HFFc6 (cell line): ENCODE results near the gene LSAMP. TPM values are rescaled to one million over a fixed set of nuclear protein-coding genes. Genes with fewer than 3 reads are reported as not detected.

Experiments
- DNase-seq: peaks from one replicate; pipeline ENCODE4 v3.0.0-alpha.2; 2018
- H3K27ac Mint-ChIP-seq: 2 replicates; pipeline ENCODE4 v1.8.0; 2020; ENCODE audit warnings: mild to moderate bottlenecking, mixed read lengths
- H3K27me3 Mint-ChIP-seq: 2 replicates; pipeline ENCODE4 v1.8.0; 2021; ENCODE audit warnings: mild to moderate bottlenecking, moderate library complexity, mixed read lengths; ENCODE audit not compliant: insufficient read depth
- H3K36me3 Mint-ChIP-seq: 2 replicates; pipeline ENCODE4 v1.8.0; 2021; ENCODE audit warnings: low read depth, mixed read lengths
- H3K4me1 Mint-ChIP-seq: 2 replicates; pipeline ENCODE4 v1.8.0; 2020; ENCODE audit warnings: low read depth, mixed read lengths
- H3K4me3 Mint-ChIP-seq: 2 replicates; pipeline ENCODE4 v1.8.0; 2020; ENCODE audit warnings: mild to moderate bottlenecking, moderate library complexity, mixed read lengths
- H3K9me3 Mint-ChIP-seq: 2 replicates; pipeline ENCODE4 v1.8.0; 2020; ENCODE audit warnings: mild to moderate bottlenecking, mixed read lengths
- total RNA-seq, 6 experiments: library from RNA; stranded (reverse); fragmentation: NEBNext Ultra II Directional; extraction: Animal tissue kit (Norgen Biotek cat#: 25700); gene quantifications; 2 replicates in 1 of 6; 3 replicates in 5 of 6; pipeline ENCODE4 v1.2.3, GENCODE V29; 2021
- TF ChIP-seq, protein P1 (sequence below): fragments of 200-600 bp; sonication (generic); IDR thresholded peaks from 2 replicates; pipeline ENCODE4 v1.5.0; 2021; ENCODE audit warnings: antibody characterized with exemption, mild to moderate bottlenecking

Gene LSAMP
- total RNA-seq, 6 experiments from 2014 or later: not detected

DNA sequence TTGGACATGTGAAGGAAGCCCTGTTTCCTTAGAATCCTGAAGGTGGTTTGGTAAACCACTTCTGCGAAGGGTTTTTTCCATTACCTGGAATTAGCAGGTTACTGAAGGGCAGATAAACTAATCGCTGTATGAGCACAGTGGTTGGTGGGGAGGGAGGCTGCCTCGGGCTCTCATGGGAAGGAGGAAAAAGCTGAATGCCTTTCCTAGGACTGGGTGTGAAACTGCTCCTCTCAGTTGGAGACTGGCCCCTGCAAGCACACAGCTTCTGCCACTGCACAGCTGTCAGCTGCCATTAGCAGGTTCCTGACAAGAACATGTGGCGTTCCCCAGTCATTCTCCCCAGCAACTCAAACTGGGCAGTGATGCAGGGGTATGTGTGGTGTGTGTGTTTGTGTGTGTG lies 445.7 kb downstream of the LSAMP start:
- Mint-ChIP-seq H3K27ac (peak overlapping the region; percentile 88), H3K4me1 (peaks cover 49% of the 10 kb centered on the region), H3K36me3 (no peaks in the 10 kb centered on the region), H3K9me3 (no peaks in the 10 kb centered on the region), H3K27me3 (no peaks in the 10 kb centered on the region; the same call in 1 of the 2 replicates), H3K4me3 (no peak overlapping the region)
- DNase-seq: no peak
- TF ChIP-seq, protein P1, sequence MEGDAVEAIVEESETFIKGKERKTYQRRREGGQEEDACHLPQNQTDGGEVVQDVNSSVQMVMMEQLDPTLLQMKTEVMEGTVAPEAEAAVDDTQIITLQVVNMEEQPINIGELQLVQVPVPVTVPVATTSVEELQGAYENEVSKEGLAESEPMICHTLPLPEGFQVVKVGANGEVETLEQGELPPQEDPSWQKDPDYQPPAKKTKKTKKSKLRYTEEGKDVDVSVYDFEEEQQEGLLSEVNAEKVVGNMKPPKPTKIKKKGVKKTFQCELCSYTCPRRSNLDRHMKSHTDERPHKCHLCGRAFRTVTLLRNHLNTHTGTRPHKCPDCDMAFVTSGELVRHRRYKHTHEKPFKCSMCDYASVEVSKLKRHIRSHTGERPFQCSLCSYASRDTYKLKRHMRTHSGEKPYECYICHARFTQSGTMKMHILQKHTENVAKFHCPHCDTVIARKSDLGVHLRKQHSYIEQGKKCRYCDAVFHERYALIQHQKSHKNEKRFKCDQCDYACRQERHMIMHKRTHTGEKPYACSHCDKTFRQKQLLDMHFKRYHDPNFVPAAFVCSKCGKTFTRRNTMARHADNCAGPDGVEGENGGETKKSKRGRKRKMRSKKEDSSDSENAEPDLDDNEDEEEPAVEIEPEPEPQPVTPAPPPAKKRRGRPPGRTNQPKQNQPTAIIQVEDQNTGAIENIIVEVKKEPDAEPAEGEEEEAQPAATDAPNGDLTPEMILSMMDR: no peak

DNA sequence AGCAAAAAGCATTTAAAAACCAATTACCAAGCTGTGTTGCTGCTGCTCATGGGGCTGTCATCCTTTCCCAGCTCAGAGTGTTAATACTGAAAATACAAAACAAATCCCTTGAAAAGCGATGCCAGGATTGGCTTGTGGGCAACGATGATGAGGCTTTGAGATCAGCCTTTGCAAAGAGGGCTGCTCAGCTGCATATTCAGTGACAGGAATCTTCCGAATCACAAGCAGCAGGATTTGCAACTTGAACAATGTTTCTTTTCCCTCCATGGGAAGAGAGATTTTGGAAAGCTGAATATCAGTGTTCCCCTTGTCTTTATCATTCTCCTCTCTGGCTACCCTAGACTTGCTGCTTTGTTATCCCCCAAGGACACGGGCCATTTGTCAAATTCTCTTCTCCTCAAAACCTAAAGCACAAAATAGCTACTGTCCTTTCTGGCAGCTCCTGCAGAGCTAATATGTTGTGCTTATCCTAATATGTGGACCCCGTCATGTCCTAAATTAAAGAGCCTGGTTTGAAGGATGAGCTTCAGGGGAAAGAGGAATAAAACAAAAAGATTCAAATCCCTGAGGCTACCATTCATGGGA lies 446.2 kb downstream of the LSAMP start:
- Mint-ChIP-seq H3K4me3 (no peak overlapping the region), H3K27ac (peak overlapping the region; percentile 88), H3K9me3 (no peaks in the 10 kb centered on the region), H3K27me3 (no peaks in the 10 kb centered on the region; the same call in 1 of the 2 replicates), H3K36me3 (no peaks in the 10 kb centered on the region), H3K4me1 (peaks cover 48% of the 10 kb centered on the region)
- TF ChIP-seq, protein P1: no peak
- DNase-seq: no peak

DNA sequence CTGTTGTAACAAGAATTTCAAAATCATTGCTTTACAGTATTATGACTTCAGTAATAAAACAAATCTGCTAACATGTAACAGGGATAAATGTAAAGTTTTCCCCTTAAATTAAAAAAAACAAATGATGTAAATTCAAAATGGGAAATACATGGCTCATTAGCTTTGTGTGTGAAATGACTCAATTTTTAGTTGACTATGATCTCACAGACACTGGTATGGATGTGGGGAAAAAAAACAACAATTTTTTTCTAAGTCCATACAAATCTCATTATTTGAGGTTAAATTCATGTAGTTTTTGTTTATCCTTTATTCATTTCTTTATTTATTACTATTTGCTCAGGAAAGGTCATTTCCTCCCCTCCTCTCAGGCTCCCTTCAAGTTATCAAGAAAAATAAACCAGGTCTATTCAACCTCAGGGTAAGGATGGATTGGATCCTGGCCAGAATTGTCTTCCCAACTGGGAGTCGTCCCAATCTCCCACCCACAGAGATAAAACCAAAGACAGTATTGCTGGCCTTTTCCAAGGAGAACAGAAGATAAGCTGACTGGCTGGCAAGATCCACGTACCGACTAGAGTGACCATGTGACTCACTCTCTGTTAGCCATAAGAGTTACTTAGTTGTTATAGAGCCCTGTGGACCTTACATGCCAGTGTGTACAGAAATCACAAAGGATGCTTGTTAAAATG lies 448.7 kb downstream of the LSAMP start:
- no peak overlapping the region for H3K4me3 Mint-ChIP-seq
- TF ChIP-seq, protein P1: no peak
- no peak for DNase-seq
- no peaks in the 10 kb centered on the region for H3K9me3 Mint-ChIP-seq
- H3K4me1 Mint-ChIP-seq: peaks cover 34% of the 10 kb centered on the region
- no peaks in the 10 kb centered on the region; the same call in 1 of the 2 replicates for H3K27me3 Mint-ChIP-seq
- no peaks in the 10 kb centered on the region for H3K36me3 Mint-ChIP-seq
- H3K27ac Mint-ChIP-seq: peak overlapping the region; percentile 15; the same call in 1 of the 2 replicates

DNA sequence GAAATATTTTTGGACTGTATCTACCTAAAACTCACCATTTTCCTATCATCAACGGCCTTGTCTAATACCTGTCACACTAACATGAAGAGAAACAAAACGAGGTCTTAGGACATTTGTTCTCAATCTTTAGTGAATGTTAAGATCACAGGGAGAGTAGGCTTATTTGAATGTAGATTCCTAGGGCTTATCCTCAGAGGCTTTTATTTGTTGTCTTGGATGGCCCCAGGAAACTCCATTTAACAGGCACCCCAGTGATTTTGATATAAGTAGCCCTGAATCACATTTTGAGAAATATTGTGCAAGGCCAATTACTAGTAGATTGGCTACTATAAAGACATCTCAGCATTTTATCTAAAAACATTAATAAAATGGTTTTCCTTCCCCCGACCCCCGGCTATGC lies 454.6 kb downstream of the LSAMP start:
- Mint-ChIP-seq H3K27me3 (no peaks in the 10 kb centered on the region), H3K4me1 (peaks cover 26% of the 10 kb centered on the region), H3K36me3 (no peaks in the 10 kb centered on the region), H3K9me3 (peaks cover 8% of the 10 kb centered on the region; the same call in 1 of the 2 replicates), H3K4me3 (no peak overlapping the region), H3K27ac (no peak overlapping the region; the same call in 1 of the 2 replicates)
- DNase-seq: no peak
- TF ChIP-seq, protein P1: no peak

DNA sequence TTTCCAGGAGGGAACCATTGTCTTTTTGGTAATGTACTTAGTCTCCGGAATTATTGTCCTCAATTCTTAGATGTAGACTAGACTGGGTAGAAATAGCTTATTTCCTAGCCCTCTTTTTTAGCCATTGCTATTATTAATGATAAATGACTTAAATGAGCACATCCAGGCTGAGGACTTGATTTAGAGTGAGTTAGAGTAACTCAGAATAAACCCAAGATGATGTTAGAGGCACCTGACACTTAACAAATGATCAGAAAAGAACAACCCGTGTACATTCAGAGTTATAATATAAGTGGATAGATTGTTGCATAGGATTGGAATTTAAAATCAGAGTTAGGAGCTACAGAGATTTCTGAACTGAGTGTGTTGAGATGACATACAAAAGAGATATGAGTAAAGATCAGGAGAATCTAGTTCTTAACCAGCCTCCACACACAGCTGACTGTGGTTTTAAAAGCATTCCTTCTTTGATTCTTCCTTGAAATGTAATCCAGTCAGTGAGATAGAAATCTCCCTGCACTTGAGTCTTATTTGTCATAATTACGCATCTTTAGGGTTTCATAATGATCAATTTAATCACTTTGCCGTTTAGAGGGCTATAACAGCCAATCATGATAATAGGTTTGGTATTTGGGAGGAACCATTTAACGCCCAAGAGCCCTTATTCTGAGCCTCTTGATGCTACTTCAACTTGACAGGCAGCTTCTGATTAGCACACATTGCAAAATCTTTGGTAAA lies 455.4 kb downstream of the LSAMP start:
- H3K27me3 Mint-ChIP-seq: no peaks in the 10 kb centered on the region
- no peak overlapping the region; the same call in 1 of the 2 replicates for H3K4me3 Mint-ChIP-seq
- peak; percentile 88 for DNase-seq
- peak overlapping the region; percentile 28; the same call in 1 of the 2 replicates for H3K27ac Mint-ChIP-seq
- no peaks in the 10 kb centered on the region for H3K36me3 Mint-ChIP-seq
- H3K9me3 Mint-ChIP-seq: peaks cover 8% of the 10 kb centered on the region; the same call in 1 of the 2 replicates
- TF ChIP-seq, protein P1: no peak
- H3K4me1 Mint-ChIP-seq: peaks cover 26% of the 10 kb centered on the region
